ENCODE measurements around the gene APC.

APC gene

GRCh38 chr5:112717506-112718082, 20.1 kb upstream of the APC start:
- DNase-seq = no peak

DNA sequence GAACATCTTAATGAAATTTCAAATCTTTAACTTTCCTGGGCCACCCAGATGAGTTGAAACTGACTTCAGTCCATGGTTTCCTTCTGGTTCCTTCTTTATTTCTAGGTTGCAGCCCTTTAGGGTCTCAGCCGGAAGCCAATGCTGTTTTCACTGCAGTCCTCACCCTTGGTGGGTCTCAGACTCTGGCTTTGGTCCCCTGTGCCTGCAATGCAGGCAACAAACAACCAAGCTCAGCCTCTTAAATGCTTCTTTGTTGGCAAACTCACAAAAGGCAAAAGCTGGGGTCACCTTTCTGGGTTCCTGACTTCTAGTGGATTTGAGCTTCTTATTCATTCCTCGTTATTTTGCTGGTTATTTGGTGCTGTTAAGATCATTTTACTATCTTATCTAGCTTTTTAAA, 19.3 kb upstream of the APC start:
- DNase-seq = no peak

- DNase-seq = no peak
These were observed 17.1 kb upstream of the APC start for GRCh38 chr5:112720576-112720975.

GRCh38 chr5:112724901-112725300, 12.8 kb upstream of the APC start:
- no peak for DNase-seq

GRCh38 chr5:112729630-112730029, 8.1 kb upstream of the APC start:
- DNase-seq = no peak

DNA sequence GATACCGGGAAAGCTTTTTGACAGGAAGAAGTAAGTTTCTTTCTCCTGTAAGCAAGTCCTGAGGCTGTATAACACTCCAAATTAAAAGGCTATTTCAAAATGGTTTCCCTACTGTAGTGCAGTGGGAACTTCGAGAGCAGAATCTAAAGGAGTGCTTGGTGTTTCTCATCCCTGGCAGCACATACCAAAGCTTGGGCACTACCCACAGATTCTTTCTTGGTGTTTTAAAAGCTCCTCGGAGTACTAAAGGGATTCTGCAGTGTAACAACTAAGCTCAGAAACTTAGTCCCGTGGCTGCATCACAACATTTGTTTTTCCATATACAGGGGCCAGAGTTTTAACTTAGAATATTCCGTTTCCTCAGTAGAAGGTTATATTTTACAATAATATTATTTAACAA, 5.6 kb upstream of the APC start:
- DNase-seq = no peak

DNA sequence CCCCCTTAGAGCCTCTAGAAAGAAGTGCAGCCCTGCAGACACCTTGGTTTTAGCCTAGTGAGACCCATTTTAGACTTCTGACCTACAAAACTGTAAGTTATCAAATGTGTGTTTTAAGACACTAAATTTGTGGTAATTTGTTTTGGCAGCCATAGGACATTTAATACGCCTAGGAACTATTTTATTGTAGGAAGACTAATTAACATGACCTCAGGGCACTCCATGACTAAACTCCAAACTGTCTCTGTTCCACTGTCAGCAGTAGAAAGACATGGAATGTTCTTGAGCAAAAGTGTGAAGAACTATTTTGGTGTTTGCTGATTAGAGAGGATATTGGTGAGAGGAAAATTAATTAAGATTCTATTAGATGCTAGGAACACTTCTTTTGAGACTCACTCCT, 4.1 kb upstream of the APC start:
- DNase-seq = no peak

DNA sequence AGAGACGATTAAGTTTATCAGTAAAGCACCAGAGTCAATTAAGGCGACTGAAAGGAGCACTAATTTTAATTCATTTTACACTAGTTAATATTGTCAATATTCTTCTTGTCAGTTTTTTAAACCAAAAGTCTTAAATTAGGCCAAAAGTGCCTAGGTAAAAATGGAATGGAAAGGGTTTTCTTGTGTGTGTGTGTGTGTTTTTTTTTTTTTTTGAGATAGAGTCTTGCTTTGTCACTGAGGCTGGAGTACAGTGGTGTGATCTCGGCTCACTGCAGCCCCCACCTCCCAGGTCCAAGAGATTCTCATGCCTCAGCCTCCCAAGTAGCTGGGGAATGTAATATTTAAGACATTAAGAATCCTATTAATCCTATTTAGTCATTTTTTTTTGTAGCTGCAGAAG, 3.1 kb upstream of the APC start:
- no peak for DNase-seq

DNA sequence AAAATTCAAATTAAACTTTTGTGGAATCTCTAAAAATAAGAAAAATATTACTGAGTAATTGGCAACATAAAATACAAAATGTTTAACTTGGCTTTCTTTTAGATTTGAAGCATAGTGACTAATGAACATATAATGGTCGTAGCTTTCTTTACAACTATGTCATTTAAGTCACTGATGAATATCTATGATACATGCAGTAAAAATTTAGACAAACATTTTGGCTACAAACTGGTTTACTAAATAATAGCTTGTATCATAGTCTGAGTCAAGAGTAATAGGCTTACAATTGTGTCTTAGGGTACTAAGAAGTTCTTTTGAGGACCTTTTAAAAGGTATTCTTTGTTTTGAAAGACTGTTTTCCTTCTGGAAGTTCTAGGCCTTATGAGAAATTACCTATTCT, 2.0 kb upstream of the APC start:
- DNase-seq = no peak

GRCh38 chr5:112737070-112737462, 619 bp upstream of the APC start:
- no peak for DNase-seq

DNA sequence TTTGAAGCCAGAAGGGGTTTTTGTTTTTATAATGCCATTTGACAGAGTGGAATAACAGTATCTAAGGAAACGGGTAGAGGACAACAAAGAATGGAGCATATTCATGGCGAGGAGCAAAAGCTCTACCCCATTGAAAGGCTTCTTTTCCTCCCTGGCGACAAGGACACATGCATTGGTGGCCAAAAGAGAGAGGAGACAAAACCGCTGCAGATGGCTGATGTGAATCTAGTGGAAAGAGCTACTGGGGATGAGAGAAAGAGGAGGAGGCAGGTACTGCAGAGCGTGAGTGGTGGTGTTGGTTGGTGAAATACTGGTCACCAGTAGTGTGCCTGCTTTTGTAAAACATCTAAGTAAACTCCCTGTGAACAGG, 491 bp downstream of the APC start:
- DNase-seq = no peak

DNA sequence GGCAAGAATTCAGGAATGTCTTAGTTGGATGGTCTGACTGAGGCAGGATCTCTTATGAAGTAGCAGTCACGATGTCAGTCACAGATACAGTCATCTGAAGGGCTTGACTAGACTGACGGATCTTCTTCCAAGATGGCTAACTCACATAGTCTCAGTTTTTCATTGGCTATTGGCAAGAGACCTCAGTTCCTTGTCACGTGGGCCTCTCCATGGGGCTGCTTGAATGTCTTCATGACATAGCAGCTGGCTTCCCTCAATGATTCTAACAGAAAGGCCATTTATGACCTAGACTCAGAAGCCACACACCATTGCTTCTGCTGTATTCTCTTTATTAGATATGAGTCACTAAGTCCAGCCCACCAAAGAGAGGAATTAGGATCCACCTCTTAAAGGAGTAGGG, 4.7 kb downstream of the APC start:
- DNase-seq = no peak

DNA sequence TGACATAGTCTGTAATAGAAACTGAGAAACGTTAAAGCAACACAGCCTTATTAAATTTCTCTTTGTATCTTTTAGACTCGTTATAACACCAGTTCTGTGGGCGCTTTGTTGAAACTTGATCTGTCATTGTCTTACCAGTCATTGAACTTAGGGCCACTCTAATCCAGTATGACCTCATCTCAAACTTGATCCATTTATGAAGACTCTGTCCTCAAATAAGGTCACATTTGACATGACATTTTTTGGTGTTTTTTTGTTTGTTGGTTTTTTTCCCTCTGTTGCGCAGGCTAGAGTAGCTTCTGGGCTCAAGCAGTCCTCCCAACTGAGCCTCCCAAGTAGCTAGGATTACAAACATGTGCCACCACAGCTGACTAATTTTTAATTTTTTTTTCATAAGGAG, 5.9 kb downstream of the APC start:
- no peak for DNase-seq

GRCh38 chr5:112752335-112752734, 14.7 kb downstream of the APC start:
- DNase-seq = no peak

DNA sequence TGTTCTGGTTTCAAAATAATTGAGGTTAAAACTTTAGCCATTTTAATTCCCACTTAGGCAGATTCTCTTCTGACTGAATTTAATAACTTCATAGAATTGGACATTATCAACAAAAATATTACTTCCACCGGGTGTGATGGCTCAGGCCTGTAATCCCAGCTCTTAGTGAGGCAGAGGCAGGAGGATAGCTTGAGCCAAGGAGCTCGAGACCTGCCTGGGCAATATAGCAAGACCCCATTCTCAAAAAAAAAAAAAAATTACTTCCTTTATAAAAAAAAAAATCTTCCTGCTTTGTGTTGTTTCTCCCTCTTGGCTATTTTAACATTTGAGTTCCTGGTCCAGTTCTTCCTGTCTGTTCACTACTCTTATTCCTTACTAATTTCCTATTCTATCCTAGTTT, 18.0 kb downstream of the APC start:
- DNase-seq = no peak

- no peak for DNase-seq
These were observed 20.0 kb downstream of the APC start for GRCh38 chr5:112757468-112758208.

GRCh38 chr5:112758676-112759075, 21.0 kb downstream of the APC start:
- no peak for DNase-seq

GRCh38 chr5:112762113-112762810, 24.6 kb downstream of the APC start:
- no peak for DNase-seq

DNA sequence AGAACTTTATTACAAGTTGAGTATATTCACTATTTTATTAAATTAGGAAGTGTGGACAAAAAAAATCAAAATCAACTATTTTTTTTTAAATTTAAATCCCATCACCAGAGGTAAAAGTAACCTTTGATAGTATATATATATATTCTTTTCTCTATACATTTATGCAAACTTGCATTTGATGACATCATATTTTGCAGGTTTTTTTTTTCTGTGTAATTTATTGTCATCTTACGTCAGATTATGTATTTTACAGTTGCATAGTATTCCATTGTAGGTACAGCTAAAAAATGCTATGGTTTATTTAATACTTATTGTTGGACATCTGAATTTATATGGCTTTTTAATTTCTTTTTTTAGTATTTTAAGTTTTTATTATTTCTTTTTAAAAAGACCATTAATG, 25.5 kb downstream of the APC start:
- DNase-seq = no peak

- DNase-seq = no peak
These were observed 34.4 kb downstream of the APC start for GRCh38 chr5:112772124-112772523.

- no peak for DNase-seq
These were observed 38.7 kb downstream of the APC start for GRCh38 chr5:112776301-112776856.

DNA sequence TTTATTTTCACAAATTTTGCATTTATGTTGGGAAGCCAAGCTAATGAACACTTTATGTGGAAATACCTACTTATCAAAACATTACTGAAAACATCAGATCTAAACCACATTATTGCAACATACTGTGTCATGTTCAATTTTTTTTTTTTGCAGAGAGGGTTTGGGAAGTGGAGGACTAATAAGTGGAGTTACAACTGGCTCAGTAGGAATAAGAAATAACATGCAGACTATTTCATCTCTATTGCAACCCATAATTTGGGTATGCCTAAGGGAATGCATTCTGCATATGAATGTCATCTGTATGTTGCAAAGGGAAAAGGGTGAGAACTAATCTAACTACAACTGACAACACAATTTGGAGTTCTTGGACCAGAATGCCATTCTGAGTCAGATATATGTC, 41.8 kb downstream of the APC start:
- DNase-seq = no peak

DNA sequence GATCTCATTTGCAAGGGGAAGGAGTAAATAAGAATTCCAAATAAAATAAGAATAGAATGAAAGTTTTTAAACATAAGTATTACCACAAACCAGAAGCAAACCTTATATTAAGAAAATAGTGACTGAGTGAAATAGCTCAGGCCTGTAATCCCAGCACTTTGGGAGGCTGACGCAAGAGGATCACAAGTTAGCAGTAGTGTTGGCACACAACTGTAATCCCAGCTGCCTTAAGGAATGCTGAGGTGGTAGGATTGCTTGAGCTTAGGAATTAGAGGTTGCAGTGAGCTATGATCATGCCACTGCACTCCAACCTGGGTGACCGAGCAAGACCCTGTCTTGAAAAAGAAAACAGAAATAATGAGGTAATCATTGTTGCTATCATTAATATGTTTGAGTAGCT, 47.0 kb downstream of the APC start:
- DNase-seq = no peak

DNA sequence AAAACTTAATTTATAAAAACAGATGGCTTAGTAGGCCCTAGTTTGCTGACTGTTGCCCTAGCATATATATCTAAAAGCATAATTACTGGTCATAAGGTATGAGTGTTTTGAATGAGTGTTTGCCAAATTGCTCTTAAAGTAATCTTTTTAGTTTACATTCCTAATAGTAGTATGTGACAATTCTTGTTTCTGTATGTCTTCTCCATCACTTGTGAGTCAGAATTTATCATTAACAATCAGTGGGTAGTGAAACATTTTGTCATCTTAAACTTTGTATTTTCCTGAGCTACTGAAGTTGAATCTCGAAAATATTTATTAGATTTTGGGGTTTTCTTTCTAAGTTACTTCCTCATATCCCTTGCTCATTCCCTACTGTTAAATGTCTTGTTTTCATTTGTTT, 49.6 kb downstream of the APC start:
- no peak for DNase-seq
